Stimulated activated naive CD4-positive, alpha-beta T cell (primary cell): Measurements from ENCODE around the gene MRPL49.
"Not testable (repeated sequence)": the region's sequence is repeated elsewhere in the genome, so short reads cannot be mapped to it uniquely, and the experiment has no call there.

ENCODE experiments used
- DNase-seq, 6 experiments: peaks; one replicate each; lab custom pipeline; 2025; lab: John Stamatoyannopoulos, UW

Gene MRPL49

GRCh38 chr11:65117206-65118096 is 4.7 kb upstream of the MRPL49 start, which contains the start of gene ZNHIT2:
TSS of gene ZNHIT2 (minus strand) at chr11:65117701. CDS start at chr11:65117653, 48 bp downstream.
- DNase-seq = peak; percentile 98 to 100 (median 100)

GRCh38 chr11:65118097-65118837 is 3.9 kb upstream of the MRPL49 start:
- DNase-seq = no peak

GRCh38 chr11:65118891-65119669 is 3.0 kb upstream of the MRPL49 start:
- not testable (repeated sequence) for DNase-seq

GRCh38 chr11:65119670-65119995 is 2.5 kb upstream of the MRPL49 start:
- DNase-seq = no peak

- no peak for DNase-seq
These were observed 1.3 kb upstream of the MRPL49 start for GRCh38 chr11:65120831-65121230.

GRCh38 chr11:65121447-65121864 is 665 bp upstream of the MRPL49 start:
- peak in 2 of 6 experiments; percentile 12 to 30 for DNase-seq

- no peak for DNase-seq
These were observed 2.5 kb downstream of the MRPL49 start for GRCh38 chr11:65124480-65125196.

GRCh38 chr11:65125197-65126056 is 3.3 kb downstream of the MRPL49 start:
- no peak for DNase-seq

GRCh38 chr11:65126624-65127274 is 4.6 kb downstream of the MRPL49 start:
- DNase-seq = no peak

GRCh38 chr11:65127473-65128181 is 5.5 kb downstream of the MRPL49 start:
- DNase-seq = no peak

GRCh38 chr11:65128182-65129145 is 6.3 kb downstream of the MRPL49 start:
- DNase-seq = no peak

GRCh38 chr11:65129649-65130441 is 7.7 kb downstream of the MRPL49 start:
- no peak for DNase-seq

- no peak for DNase-seq
These were observed 8.7 kb downstream of the MRPL49 start for GRCh38 chr11:65130631-65131416.

- DNase-seq = no peak
These were observed 9.3 kb downstream of the MRPL49 start for GRCh38 chr11:65131417-65131776.

- no peak for DNase-seq
These were observed 9.7 kb downstream of the MRPL49 start for GRCh38 chr11:65131895-65132237.

GRCh38 chr11:65132238-65132987 is 10.3 kb downstream of the MRPL49 start:
- DNase-seq = no peak
